MM.1S (cell line): ENCODE data around the gene COQ2.
"Not testable (repeated sequence)": the region's sequence is repeated elsewhere in the genome, so short reads cannot be mapped to it uniquely, and the experiment has no call there.

ENCODE experiments used
- DNase-seq: peaks from one replicate; pipeline ENCODE4 v3.0.0-alpha.2; 2015
- H2AFZ ChIP-seq: fragments of 300-600 bp; sonication (generic); 2 replicates; pipeline ENCODE4 v1.6.0; 2016; ENCODE audit warnings: antibody characterized with exemption, low read length
- H3F3A ChIP-seq: fragments of 300-600 bp; sonication (generic); 2 replicates; pipeline ENCODE4 v1.6.1; 2016; ENCODE audit warnings: mild to moderate bottlenecking, antibody characterized with exemption, low read length, moderate library complexity, mixed read lengths; ENCODE audit not compliant: insufficient read depth
- H3K27ac ChIP-seq: fragments of 300-600 bp; sonication (generic); 2 replicates; pipeline ENCODE4 v1.5.1; 2016; ENCODE audit warnings: mild to moderate bottlenecking, low read length
- H3K27me3 ChIP-seq: fragments of 300-600 bp; sonication (generic); replicated peaks from 2 replicates; pipeline ENCODE4 v1.6.0; 2016; ENCODE audit warnings: low read length; ENCODE audit not compliant: insufficient read depth
- H3K36me3 ChIP-seq: fragments of 300-600 bp; sonication (generic); replicated peaks from 2 replicates; pipeline ENCODE4 v1.6.1; 2016; ENCODE audit warnings: mild to moderate bottlenecking, low read length, mixed read lengths; ENCODE audit not compliant: insufficient read depth
- H3K4me1 ChIP-seq: fragments of 300-600 bp; sonication (generic); 2 replicates; pipeline ENCODE4 v1.6.1; 2016; ENCODE audit warnings: low read length, mixed read lengths
- H3K4me2 ChIP-seq: fragments of 300-600 bp; sonication (generic); 2 replicates; pipeline ENCODE4 v1.6.0; 2016; ENCODE audit warnings: low read depth, low read length
- H3K4me3 ChIP-seq: fragments of 300-600 bp; sonication (generic); 2 replicates; pipeline ENCODE4 v1.5.1; 2016; ENCODE audit warnings: low read length, mixed read lengths
- H3K79me2 ChIP-seq: fragments of 300-600 bp; sonication (generic); 2 replicates; pipeline ENCODE4 v1.6.1; 2016; ENCODE audit warnings: mixed run types, low read length, mixed read lengths
- H3K9ac ChIP-seq: fragments of 300-600 bp; sonication (generic); 2 replicates; pipeline ENCODE4 v1.6.1; 2016; ENCODE audit warnings: low read length, mixed read lengths
- H3K9me2 ChIP-seq: fragments of 300-600 bp; sonication (generic); replicated peaks from 2 replicates; pipeline ENCODE4 v1.6.1; 2016; ENCODE audit warnings: mild to moderate bottlenecking, low read length, mixed read lengths; ENCODE audit not compliant: insufficient read depth
- H3K9me3 ChIP-seq: fragments of 300-600 bp; sonication (generic); replicated peaks from 2 replicates; pipeline ENCODE4 v1.6.1; 2016; ENCODE audit warnings: mild to moderate bottlenecking, low read length, mixed read lengths; ENCODE audit not compliant: insufficient read depth
- H4K20me1 ChIP-seq: fragments of 300-600 bp; sonication (generic); 2 replicates; pipeline ENCODE4 v1.6.1; 2016; ENCODE audit warnings: mild to moderate bottlenecking, low read length, moderate library complexity, mixed read lengths; ENCODE audit not compliant: insufficient read depth
- EZH2 ChIP-seq: fragments of 300-600 bp; sonication (generic); optimal IDR thresholded peaks from 2 replicates; pipeline ENCODE3; 2017; ENCODE audit warnings: low read depth, mild to moderate bottlenecking, antibody characterized with exemption, low read length, mixed read lengths
- EZH2phosphoT487 ChIP-seq: fragments of 300-600 bp; sonication (generic); IDR thresholded peaks from 2 replicates; pipeline ENCODE4 v1.6.1; 2018; ENCODE audit warnings: antibody characterized with exemption, low read length
- TF ChIP-seq, protein P1 (sequence below): fragments of 300-600 bp; sonication (generic); IDR thresholded peaks from 2 replicates; pipeline ENCODE4 v1.5.1; 2016; ENCODE audit warnings: antibody characterized with exemption, low read length, mixed read lengths

The COQ2 gene

DNA sequence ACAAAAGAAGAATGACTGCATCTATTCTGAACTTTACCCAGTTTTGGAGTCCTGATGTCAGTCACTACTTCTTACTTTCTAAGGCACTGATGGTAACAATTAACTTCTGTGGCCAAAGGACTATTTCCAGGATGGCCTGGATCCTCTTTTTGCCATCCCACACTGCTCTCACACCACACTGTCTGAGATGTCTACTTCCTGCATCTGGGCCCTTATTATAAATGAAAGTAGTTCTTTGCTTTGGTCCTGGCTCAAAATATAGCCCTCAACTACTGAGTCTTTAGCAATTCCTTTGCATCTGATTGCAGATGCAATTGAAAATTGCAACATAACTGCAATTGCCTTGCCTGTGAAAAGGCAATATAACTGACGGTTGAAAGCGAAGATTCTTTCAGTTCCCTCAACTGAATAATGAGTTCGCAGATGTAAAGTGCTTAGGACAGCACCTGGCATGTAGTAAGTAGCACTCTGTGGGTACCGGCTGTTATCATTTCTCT lies 44.2 kb downstream of the COQ2 start:
- no peaks in the 10 kb centered on the region for H3K9me3 ChIP-seq
- H3K4me1 ChIP-seq = peaks cover 25% of the 10 kb centered on the region
- no peaks in the 10 kb centered on the region for H3K9me2 ChIP-seq
- H3K36me3 ChIP-seq = no peaks in the 10 kb centered on the region
- H2AFZ ChIP-seq = peak overlapping the region; percentile 3; the same call in 1 of the 2 replicates
- H3F3A ChIP-seq = peaks cover 19% of the 10 kb centered on the region
- H3K27me3 ChIP-seq = no peaks in the 10 kb centered on the region
- TF ChIP-seq EZH2phosphoT487 (no peak), EZH2 (no peak)
- TF ChIP-seq, protein P1, sequence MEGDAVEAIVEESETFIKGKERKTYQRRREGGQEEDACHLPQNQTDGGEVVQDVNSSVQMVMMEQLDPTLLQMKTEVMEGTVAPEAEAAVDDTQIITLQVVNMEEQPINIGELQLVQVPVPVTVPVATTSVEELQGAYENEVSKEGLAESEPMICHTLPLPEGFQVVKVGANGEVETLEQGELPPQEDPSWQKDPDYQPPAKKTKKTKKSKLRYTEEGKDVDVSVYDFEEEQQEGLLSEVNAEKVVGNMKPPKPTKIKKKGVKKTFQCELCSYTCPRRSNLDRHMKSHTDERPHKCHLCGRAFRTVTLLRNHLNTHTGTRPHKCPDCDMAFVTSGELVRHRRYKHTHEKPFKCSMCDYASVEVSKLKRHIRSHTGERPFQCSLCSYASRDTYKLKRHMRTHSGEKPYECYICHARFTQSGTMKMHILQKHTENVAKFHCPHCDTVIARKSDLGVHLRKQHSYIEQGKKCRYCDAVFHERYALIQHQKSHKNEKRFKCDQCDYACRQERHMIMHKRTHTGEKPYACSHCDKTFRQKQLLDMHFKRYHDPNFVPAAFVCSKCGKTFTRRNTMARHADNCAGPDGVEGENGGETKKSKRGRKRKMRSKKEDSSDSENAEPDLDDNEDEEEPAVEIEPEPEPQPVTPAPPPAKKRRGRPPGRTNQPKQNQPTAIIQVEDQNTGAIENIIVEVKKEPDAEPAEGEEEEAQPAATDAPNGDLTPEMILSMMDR = no peak
- H3K27ac ChIP-seq = peak overlapping the region; percentile 91
- H3K79me2 ChIP-seq = no peaks in the 10 kb centered on the region
- peak; percentile 79 for DNase-seq
- H3K4me2 ChIP-seq = peak overlapping the region; percentile 75
- H4K20me1 ChIP-seq = no peaks in the 10 kb centered on the region
- peak overlapping the region; percentile 3; the same call in 1 of the 2 replicates for H3K9ac ChIP-seq
- peak overlapping the region; percentile 21; the same call in 1 of the 2 replicates for H3K4me3 ChIP-seq

- no peaks in the 10 kb centered on the region for H4K20me1 ChIP-seq
- no peaks in the 10 kb centered on the region for H3K27me3 ChIP-seq
- no peaks in the 10 kb centered on the region for H3K36me3 ChIP-seq
- no peak overlapping the region for H2AFZ ChIP-seq
- H3K4me2 ChIP-seq = no peak overlapping the region
- DNase-seq = no peak
- H3K9me3 ChIP-seq = no peaks in the 10 kb centered on the region
- H3K4me1 ChIP-seq = peaks cover 26% of the 10 kb centered on the region
- no peak for TF ChIP-seq EZH2phosphoT487
- no peak for TF ChIP-seq EZH2
- TF ChIP-seq, protein P1 = no peak
- H3F3A ChIP-seq = peaks cover 19% of the 10 kb centered on the region
- no peak overlapping the region for H3K4me3 ChIP-seq
- no peak overlapping the region for H3K27ac ChIP-seq
- H3K9ac ChIP-seq = no peak overlapping the region
- H3K9me2 ChIP-seq = no peaks in the 10 kb centered on the region
- H3K79me2 ChIP-seq = no peaks in the 10 kb centered on the region
These were observed 46.0 kb downstream of the COQ2 start for GRCh38 chr4:83238393-83239248.

- no peaks in the 10 kb centered on the region for H4K20me1 ChIP-seq
- H3K27me3 ChIP-seq = no peaks in the 10 kb centered on the region
- no peak for DNase-seq
- peaks cover 22% of the 10 kb centered on the region for H3F3A ChIP-seq
- no peaks in the 10 kb centered on the region for H3K9me3 ChIP-seq
- H3K4me3 ChIP-seq = no peak overlapping the region
- no peak overlapping the region for H3K4me2 ChIP-seq
- no peaks in the 10 kb centered on the region for H3K36me3 ChIP-seq
- peaks cover 35% of the 10 kb centered on the region for H3K4me1 ChIP-seq
- no peak overlapping the region for H2AFZ ChIP-seq
- H3K79me2 ChIP-seq = no peaks in the 10 kb centered on the region
- H3K9ac ChIP-seq = no peak overlapping the region
- no peak overlapping the region for H3K27ac ChIP-seq
- no peaks in the 10 kb centered on the region for H3K9me2 ChIP-seq
- no peak for TF ChIP-seq EZH2
- TF ChIP-seq, protein P1 = no peak
- TF ChIP-seq EZH2phosphoT487 = no peak
These were observed 47.0 kb downstream of the COQ2 start for GRCh38 chr4:83237591-83237990.

DNA sequence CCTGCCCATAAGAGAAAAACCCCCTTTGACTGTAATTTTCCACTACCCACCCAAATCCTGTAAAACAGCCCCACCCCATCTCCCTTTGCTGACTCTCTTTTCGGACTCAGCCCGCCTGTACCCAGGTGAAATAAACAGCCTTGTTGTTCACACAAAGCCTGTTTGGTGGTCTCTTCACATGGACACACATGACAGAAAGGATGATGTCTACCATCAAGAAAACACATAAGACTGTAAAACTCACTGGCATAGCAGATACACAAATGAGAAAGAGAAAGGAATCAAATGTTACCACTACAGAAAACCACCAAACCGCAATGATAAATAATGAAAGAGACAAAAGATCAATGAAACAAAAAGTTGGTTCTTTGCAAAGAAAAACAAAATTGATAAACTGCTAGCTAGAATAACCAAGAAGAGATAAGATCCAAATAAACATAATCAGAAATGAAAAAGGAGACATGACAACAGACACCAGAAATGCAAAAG lies 48.9 kb downstream of the COQ2 start:
- not testable (repeated sequence) for H3K4me2 ChIP-seq

More for the DNA sequence above, 48.9 kb downstream of the COQ2 start:
- DNase-seq, H3K9ac ChIP-seq, H3K9me2 ChIP-seq, H3K36me3 ChIP-seq, H4K20me1 ChIP-seq, H2AFZ ChIP-seq, H3K79me2 ChIP-seq, H3K9me3 ChIP-seq, H3K4me3 ChIP-seq, H3K27me3 ChIP-seq, H3K27ac ChIP-seq: not testable (repeated sequence)
- Histone ChIP-seq H3F3A (peaks cover 27% of the 10 kb centered on the region), H3K4me1 (peaks cover 42% of the 10 kb centered on the region)
